GM23338 (cell line): ENCODE data around the gene JAG1. TPM values are rescaled to one million over a fixed set of nuclear protein-coding genes. Genes with fewer than 3 reads are reported as not detected.

ENCODE experiments used
- ATAC-seq: fragments of 200-7000 bp; cut with Tn5 transposase; 3 replicates; pipeline ENCODE4 v1.9.1; 2020
- DNase-seq: peaks from one replicate; pipeline ENCODE4 v3.0.0-alpha.2; 2015; ENCODE audit warnings: low spot score
- H2AFZ ChIP-seq: fragments of 200-600 bp; sonication (generic); 2 replicates; pipeline ENCODE4 v1.8.0; 2016; ENCODE audit warnings: antibody characterized with exemption, mild to moderate bottlenecking, moderate library complexity
- H3F3A ChIP-seq: fragments of 200-600 bp; sonication (generic); replicated peaks from 2 replicates; pipeline ENCODE4 v1.8.0; 2017; ENCODE audit warnings: antibody characterized with exemption, mixed run types, low read depth
- H3K27ac ChIP-seq: fragments of 200-600 bp; sonication (generic); 2 replicates; pipeline ENCODE4 v1.6.1; 2016; ENCODE audit warnings: low read depth
- H3K27me3 ChIP-seq: fragments of 200-600 bp; sonication (generic); 2 replicates; pipeline ENCODE4 v1.8.0; 2016; ENCODE audit warnings: mild to moderate bottlenecking, mixed run types, moderate library complexity; ENCODE audit not compliant: insufficient read depth
- H3K36me3 ChIP-seq: fragments of 200-600 bp; sonication (generic); 2 replicates; pipeline ENCODE4 v1.8.0; 2016; ENCODE audit warnings: mild to moderate bottlenecking; ENCODE audit not compliant: insufficient read depth
- H3K4me1 ChIP-seq: fragments of 200-600 bp; sonication (generic); 2 replicates; pipeline ENCODE4 v1.8.0; 2016; ENCODE audit warnings: mild to moderate bottlenecking, moderate library complexity; ENCODE audit not compliant: insufficient read depth
- H3K4me2 ChIP-seq: fragments of 200-600 bp; sonication (generic); 2 replicates; pipeline ENCODE4 v1.7.1; 2017; ENCODE audit warnings: mixed run types
- H3K4me3 ChIP-seq: fragments of 200-600 bp; sonication (generic); 2 replicates; pipeline ENCODE4 v1.6.1; 2016; ENCODE audit warnings: mixed run types
- H3K79me2 ChIP-seq: fragments of 200-600 bp; sonication (generic); replicated peaks from 2 replicates; pipeline ENCODE4 v1.8.0; 2017; ENCODE audit warnings: mild to moderate bottlenecking; ENCODE audit not compliant: insufficient read depth
- H3K9me2 ChIP-seq: fragments of 200-600 bp; sonication (generic); 2 replicates; pipeline ENCODE4 v1.8.0; 2017; ENCODE audit not compliant: insufficient read depth
- H4K20me1 ChIP-seq: fragments of 200-600 bp; sonication (generic); replicated peaks from 2 replicates; pipeline ENCODE4 v1.8.0; 2017; ENCODE audit warnings: mild to moderate bottlenecking; ENCODE audit not compliant: insufficient read depth
- H3K27ac Mint-ChIP-seq: 2 replicates; pipeline ENCODE4 v1.8.0; 2020; ENCODE audit warnings: inconsistent platforms, mild to moderate bottlenecking, moderate library complexity, mixed read lengths
- H3K27me3 Mint-ChIP-seq: 3 replicates; pipeline ENCODE4 v1.8.0; 2022; ENCODE audit warnings: low read depth, mild to moderate bottlenecking, moderate library complexity, mixed read lengths, inconsistent platforms; ENCODE audit not compliant: insufficient read depth, poor library complexity
- H3K36me3 Mint-ChIP-seq: 3 replicates; pipeline ENCODE4 v1.8.0; 2021; ENCODE audit warnings: low read depth, mild to moderate bottlenecking, inconsistent platforms, moderate library complexity, mixed read lengths
- H3K4me1 Mint-ChIP-seq: 3 replicates; pipeline ENCODE4 v1.8.0; 2020; ENCODE audit warnings: mild to moderate bottlenecking, inconsistent platforms, mixed read lengths
- H3K4me3 Mint-ChIP-seq: 3 replicates; pipeline ENCODE4 v1.8.0; 2021; ENCODE audit warnings: moderate library complexity, mild to moderate bottlenecking, inconsistent platforms, mixed read lengths
- H3K9me3 Mint-ChIP-seq: 3 replicates; pipeline ENCODE4 v1.8.0; 2020; ENCODE audit warnings: moderate library complexity, mild to moderate bottlenecking, inconsistent platforms, mixed read lengths
- EZH2 ChIP-seq: fragments of 200-600 bp; sonication (generic); IDR thresholded peaks from one replicate; pipeline ENCODE4 v1.8.0; 2017; ENCODE audit warnings: antibody characterized with exemption, mild to moderate bottlenecking, low read depth; ENCODE audit not compliant: unreplicated experiment
- NANOG ChIP-seq: IDR thresholded peaks from 2 replicates; pipeline ENCODE4 v1.6.1; 2016; ENCODE audit warnings: antibody characterized with exemption, borderline replicate concordance
- REST ChIP-seq: IDR thresholded peaks from one replicate; pipeline ENCODE4 v1.6.1; 2018; ENCODE audit warnings: antibody characterized with exemption; ENCODE audit not compliant: unreplicated experiment
- STAT1 ChIP-seq: IDR thresholded peaks from one replicate; pipeline ENCODE4 v1.6.1; 2016; ENCODE audit warnings: antibody characterized with exemption; ENCODE audit not compliant: unreplicated experiment
- ZNF462 ChIP-seq: fragments of 250-450 bp; sonication (Bioruptor Pico); IDR thresholded peaks from 2 replicates; pipeline ENCODE4 v1.5.0; 2020; ENCODE audit warnings: mild to moderate bottlenecking, moderate library complexity
- polyA plus RNA-seq: library from polyadenylated mRNA; unstranded; fragments of >200 nt; fragmentation: Nextera tagmentation; extraction: Ambion mirVana; gene quantifications from 2 replicates; pipeline ENCODE4 v1.2.1, GENCODE V29; 2016
- total RNA-seq: library from RNA; depleted of rRNA; stranded (reverse); fragments of >200 nt; shearing (Covaris generic); gene quantifications from 2 replicates; pipeline ENCODE4 v1.2.3, GENCODE V29; 2014

The JAG1 gene
- total and polyA plus RNA-seq, 2 experiments from 2014 or later: 9.7 to 46.5 TPM

- TF ChIP-seq ZNF462 (CRISPR knock-in tag) (no peak), EZH2 (no peak), NANOG (no peak)
Measured at GRCh38 chr20:10602221-10602871, 71.5 kb downstream of the JAG1 start (continued).

GRCh38 chr20:10597637-10598036 is 76.2 kb downstream of the JAG1 start:
- Histone ChIP-seq H3K79me2 (no peaks in the 10 kb centered on the region), H3K4me1 (no peaks in the 10 kb centered on the region), H3K9me2 (no peaks in the 10 kb centered on the region), H3K4me3 (no peak overlapping the region), H4K20me1 (no peaks in the 10 kb centered on the region), H3K36me3 (no peaks in the 10 kb centered on the region), H3K4me2 (no peak overlapping the region), H3F3A (no peaks in the 10 kb centered on the region), H3K27ac (no peak overlapping the region), H3K27me3 (no peaks in the 10 kb centered on the region), H2AFZ (no peak overlapping the region)
- Mint-ChIP-seq H3K27me3 (no peaks in the 10 kb centered on the region), H3K4me1 (peaks cover 9% of the 10 kb centered on the region; the same call in 2 of the 3 replicates), H3K4me3 (no peak overlapping the region), H3K9me3 (no peaks in the 10 kb centered on the region), H3K27ac (no peak overlapping the region), H3K36me3 (no peaks in the 10 kb centered on the region)
- ATAC-seq: no peak
- DNase-seq: no peak
- TF ChIP-seq REST: no peak
- TF ChIP-seq ZNF462 (CRISPR knock-in tag): no peak
- no peak for TF ChIP-seq STAT1
